ENCODE measurements around the gene ZNF816. TPM values are rescaled to one million over a fixed set of nuclear protein-coding genes. Genes with fewer than 3 reads are reported as not detected.
A peak's percentile ranks its signal among the peaks of the same experiment; 100 is the strongest.

ZNF816 gene
- total RNA-seq = 1 to 10 TPM in 3 of 4 donors, under 1 TPM in 1; 0.91 to 7.8 (median 6.2) TPM

- DNase-seq = peak; percentile 94
- TF ChIP-seq CTCF (IDR thresholded peaks at IDR 0.05) (no peak), POLR2A (IDR thresholded peaks at IDR 0.05) (peak in 2 of 4 donors; percentile 44 to 57)
- Histone ChIP-seq H3K27me3 (no peaks in the 10 kb centered on the region), H3K9me3 (peaks cover 0 to 40% (median 24%) of the 10 kb centered on the region in 3 donors), H3K36me3 (peaks cover 0 to 27% (median 9%) of the 10 kb centered on the region in 3 donors), H3K4me1 (peaks cover 3 to 22% (median 15%) of the 10 kb centered on the region in 3 donors), H3K27ac (peak within 1 kb of the TSS; percentile 74 to 91 (median 82)), H3K4me3 (peak within 1 kb of the TSS; percentile 57 to 71 (median 68))
- 0% methylated on average over 32 to 40 of the region's 55 CpGs for WGBS, 2 donors
- intact Hi-C loops (cut with DNase I) = no loop called here
Measured at GRCh38 chr19:52962394-52963246, at the start of gene ZNF816. Gene ZNF816 (minus strand): TSS chr19:52962881. CDS start chr19:52956089, 6,792 bp downstream.

GRCh38 chr19:53012006-53012405 lies 49.3 kb upstream of the ZNF816 start:
- H3K36me3 ChIP-seq = no peaks in the 10 kb centered on the region
- no peaks in the 10 kb centered on the region for H3K27me3 ChIP-seq
- DNase-seq = no peak
- 67 to 83% methylated on average over 4 to 6 of the region's 6 CpGs for WGBS, 2 donors
- no peaks in the 10 kb centered on the region for H3K4me1 ChIP-seq
- TF ChIP-seq POLR2A (IDR thresholded peaks at IDR 0.05) = no peak
- TF ChIP-seq CTCF (IDR thresholded peaks at IDR 0.05) = no peak
- H3K9me3 ChIP-seq = peaks cover 0 to 40% (median 7%) of the 10 kb centered on the region in 3 donors
- H3K27ac ChIP-seq = no peak overlapping the region
- intact Hi-C loops (cut with DNase I) = no loop called here
- no peak overlapping the region for H3K4me3 ChIP-seq

GRCh38 chr19:53010494-53010893 lies 47.8 kb upstream of the ZNF816 start:
- H3K36me3 ChIP-seq = no peaks in the 10 kb centered on the region
- H3K27ac ChIP-seq = no peak overlapping the region
- H3K9me3 ChIP-seq = peaks cover 0 to 27% (median 7%) of the 10 kb centered on the region in 3 donors
- intact Hi-C loops (cut with DNase I) = no loop called here
- WGBS, 2 donors = 48 to 55% methylated on average over 5 to 7 of the region's 9 CpGs
- H3K4me1 ChIP-seq = no peaks in the 10 kb centered on the region
- no peaks in the 10 kb centered on the region for H3K27me3 ChIP-seq
- no peak for DNase-seq
- no peak overlapping the region for H3K4me3 ChIP-seq
- TF ChIP-seq POLR2A (IDR thresholded peaks at IDR 0.05) (no peak), CTCF (IDR thresholded peaks at IDR 0.05) (no peak)

- no peaks in the 10 kb centered on the region for H3K27me3 ChIP-seq
- H3K4me1 ChIP-seq = no peaks in the 10 kb centered on the region
- no peak for DNase-seq
- no peak overlapping the region for H3K4me3 ChIP-seq
- H3K9me3 ChIP-seq = peaks cover 0 to 28% (median 7%) of the 10 kb centered on the region in 3 donors
- TF ChIP-seq CTCF (IDR thresholded peaks at IDR 0.05) (no peak), POLR2A (IDR thresholded peaks at IDR 0.05) (no peak)
- 61 to 66% methylated on average over 23 to 25 of the region's 25 CpGs for WGBS, 2 donors
- no peaks in the 10 kb centered on the region for H3K36me3 ChIP-seq
- H3K27ac ChIP-seq = no peak overlapping the region
- intact Hi-C loops (cut with DNase I) = no loop called here
Measured at GRCh38 chr19:53008061-53008778, 45.5 kb upstream of the ZNF816 start.

- WGBS, 2 donors = 42 to 44% methylated on average over 5 of the region's 5 CpGs
- no peak for DNase-seq
- TF ChIP-seq POLR2A (IDR thresholded peaks at IDR 0.05) = no peak
- no peak for TF ChIP-seq CTCF (IDR thresholded peaks at IDR 0.05)
- Histone ChIP-seq H3K27me3 (no peaks in the 10 kb centered on the region), H3K4me1 (no peaks in the 10 kb centered on the region), H3K36me3 (no peaks in the 10 kb centered on the region), H3K9me3 (peaks cover 0 to 28% (median 7%) of the 10 kb centered on the region in 3 donors), H3K4me3 (no peak overlapping the region), H3K27ac (no peak overlapping the region)
- intact Hi-C loops (cut with DNase I) = no loop called here
Measured at GRCh38 chr19:53007606-53008005, 44.9 kb upstream of the ZNF816 start.

Measured in esophagus squamous epithelium (tissue), 5 donors.